GM21423 (cell line): ENCODE data around the gene STIP1.

ENCODE experiments used
- ATAC-seq: cut with Tn5 transposase; IDR thresholded peaks from one replicate; pipeline ENCODE4 v1.9.1; 2021; ENCODE audit warnings: mild to moderate bottlenecking, moderate library complexity; ENCODE audit not compliant: unreplicated experiment

The STIP1 gene

GRCh38 chr11:64185693-64186491 is at the start of gene STIP1:
STIP1 (plus strand) TSS chr11:64186171; CDS start chr11:64186262, 91 bp downstream.
- peak; percentile 83 for ATAC-seq

DNA sequence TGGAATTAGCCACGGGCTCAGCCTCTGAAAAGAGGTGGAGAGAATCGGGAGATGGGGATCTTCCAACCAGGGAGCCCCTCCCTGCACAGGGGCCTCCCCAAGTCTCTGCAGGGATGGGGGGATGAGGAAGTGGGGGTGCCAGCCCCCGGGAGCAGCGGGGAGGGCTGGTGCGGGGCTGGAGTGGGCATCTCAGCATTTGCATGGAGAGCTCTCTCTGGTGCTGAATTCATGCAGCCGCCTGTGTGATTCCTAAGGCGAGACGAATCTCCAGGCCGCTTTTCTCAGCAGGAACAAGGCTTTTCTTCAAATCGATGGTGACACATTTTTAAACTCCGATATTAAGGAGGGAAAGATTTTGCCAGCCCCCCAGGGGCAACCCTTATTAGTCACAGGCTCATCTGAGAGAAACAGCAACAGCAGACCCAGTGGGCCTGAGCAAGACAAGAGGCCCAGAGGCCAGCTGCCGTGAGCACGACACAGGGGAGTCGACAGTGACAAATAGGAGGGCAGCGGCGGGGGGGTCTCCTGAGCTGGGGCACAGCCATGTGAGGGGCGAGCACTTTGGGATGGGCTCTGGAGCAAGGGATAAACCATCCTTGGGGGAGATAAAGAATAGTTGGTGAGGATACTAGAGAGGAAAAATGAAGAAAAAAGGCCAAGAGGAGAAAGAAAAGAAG is 49.1 kb upstream of the STIP1 start:
- ATAC-seq = no peak

DNA sequence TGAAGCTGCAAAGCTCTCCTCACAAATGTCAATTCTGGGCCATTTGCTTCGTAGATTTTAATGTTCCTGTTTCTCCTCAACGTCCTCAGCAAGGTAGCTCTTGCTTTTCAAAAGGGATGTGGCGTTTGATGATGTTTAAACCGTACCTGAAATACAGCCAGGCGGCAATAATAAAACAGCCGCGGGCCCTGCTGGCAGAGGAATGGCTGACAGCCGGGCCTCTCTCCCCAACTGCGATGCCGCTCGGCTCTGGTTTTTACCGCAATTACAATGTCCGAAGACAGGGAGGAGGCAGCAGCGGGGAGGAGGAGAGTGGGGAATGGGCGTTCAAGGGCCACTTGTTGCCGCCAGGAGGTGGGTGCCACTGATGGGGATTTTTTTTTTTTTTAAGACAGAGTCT is 47.6 kb upstream of the STIP1 start:
- ATAC-seq = no peak

- ATAC-seq = no peak
These were observed 46.9 kb upstream of the STIP1 start for GRCh38 chr11:64139049-64139448.

DNA sequence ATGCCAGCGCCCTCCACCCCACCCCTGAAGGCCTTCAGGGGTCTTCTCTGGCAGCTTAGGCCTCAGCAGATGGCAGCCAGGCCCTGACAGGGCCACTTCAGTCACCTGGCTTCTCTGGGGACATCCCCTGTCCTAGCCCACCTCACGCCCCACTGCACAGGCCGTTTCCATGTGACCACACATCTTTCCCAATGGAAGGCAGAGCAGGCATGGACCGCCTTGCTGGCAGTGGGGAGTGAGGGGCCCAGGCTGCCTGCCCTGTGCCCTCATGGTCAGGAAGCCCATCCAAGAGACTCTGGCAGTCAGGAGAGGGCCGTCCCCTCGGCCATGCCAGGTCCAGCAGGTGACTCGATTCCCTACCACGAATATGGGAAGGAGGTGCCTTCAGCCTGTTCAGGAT is 45.9 kb upstream of the STIP1 start:
- ATAC-seq = no peak

- no peak for ATAC-seq
These were observed 44.7 kb upstream of the STIP1 start for GRCh38 chr11:64141081-64141783.

DNA sequence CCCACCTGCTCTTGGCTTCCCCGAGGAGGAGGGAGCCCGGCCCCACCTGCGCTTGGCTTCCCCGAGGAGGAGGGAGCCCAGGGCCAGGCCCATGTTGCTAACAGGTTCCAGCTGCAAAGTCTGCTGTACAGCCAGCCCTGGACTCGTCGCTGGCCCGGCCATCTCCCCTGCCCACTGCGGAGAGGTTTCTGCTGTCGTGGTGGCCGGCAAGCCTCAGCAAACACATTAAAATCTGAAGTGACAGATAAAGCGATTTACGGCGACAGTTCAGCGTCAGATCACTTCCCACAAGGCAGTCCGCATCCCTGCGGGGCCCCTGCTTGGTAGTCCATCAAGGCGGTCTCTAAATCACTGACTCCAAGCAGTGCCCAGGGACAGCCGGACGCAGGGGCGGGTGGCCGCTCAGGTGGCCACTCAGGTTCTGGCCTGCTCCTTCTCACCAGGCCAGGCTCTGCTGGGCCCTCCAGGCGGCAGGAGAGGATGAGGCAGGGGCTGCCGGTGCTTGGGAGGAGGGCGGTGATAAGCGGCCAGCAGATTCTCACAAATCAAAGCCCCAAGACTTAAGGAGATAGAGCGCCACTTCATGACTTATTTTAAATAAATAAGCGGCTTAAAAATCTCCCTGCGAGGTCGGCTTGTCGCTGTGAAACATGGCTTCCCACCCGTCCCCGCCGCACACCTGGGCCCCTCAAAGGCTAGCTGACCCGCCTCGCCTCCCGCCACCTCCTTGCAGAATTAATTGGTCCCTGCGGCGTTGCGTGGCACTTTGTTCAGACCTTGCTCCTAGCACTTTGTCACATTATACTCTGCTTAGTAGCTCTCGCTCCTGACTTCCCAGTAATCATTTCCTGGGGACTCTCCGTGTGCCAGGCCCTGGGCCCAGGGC is 41.1 kb upstream of the STIP1 start:
- no peak for ATAC-seq

DNA sequence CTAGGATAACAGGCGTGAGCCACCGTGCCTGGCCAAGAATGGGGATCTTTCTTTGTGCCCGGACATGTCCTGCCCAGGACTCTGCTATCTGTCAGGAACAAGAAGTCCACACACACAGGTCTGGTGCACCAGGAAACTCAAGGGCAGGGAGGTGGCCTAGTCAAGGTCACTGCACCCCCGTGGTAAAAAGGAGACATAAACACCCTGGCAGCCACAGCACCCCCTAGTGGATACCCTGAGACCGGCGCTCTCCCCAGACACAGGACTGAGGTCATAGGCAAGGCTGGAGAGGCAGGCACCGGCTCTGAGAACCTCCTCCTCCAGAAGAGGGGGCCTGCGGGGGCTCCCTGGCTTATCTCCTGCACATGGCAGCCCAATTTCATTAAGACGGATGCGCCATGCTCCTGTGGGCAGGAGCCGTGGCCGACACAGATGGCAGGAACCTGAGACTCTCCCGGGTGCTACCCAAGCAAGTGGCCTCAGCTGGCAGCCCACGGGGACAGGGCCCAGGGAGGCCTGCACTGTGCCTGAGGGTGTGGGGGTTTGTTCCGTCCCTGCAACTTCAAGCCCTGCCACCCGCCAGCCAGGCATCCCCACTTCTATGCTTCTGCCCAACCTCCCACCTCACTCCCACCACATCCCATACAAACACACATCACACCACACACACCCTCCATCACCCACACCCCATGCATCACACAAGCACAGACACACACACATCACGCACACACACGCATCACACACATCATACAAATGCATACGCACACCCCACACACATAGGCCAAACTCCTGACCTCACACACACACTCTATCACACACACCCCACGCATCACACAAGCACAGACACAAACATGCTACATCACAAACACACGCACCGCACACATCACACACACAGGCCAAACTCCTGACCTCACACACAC is 39.7 kb upstream of the STIP1 start:
- ATAC-seq = no peak

- ATAC-seq = no peak
These were observed 37.6 kb upstream of the STIP1 start for GRCh38 chr11:64148226-64148916.

GRCh38 chr11:64148917-64149617 is 36.9 kb upstream of the STIP1 start:
- no peak for ATAC-seq

GRCh38 chr11:64150051-64150450 is 35.9 kb upstream of the STIP1 start:
- ATAC-seq = no peak

DNA sequence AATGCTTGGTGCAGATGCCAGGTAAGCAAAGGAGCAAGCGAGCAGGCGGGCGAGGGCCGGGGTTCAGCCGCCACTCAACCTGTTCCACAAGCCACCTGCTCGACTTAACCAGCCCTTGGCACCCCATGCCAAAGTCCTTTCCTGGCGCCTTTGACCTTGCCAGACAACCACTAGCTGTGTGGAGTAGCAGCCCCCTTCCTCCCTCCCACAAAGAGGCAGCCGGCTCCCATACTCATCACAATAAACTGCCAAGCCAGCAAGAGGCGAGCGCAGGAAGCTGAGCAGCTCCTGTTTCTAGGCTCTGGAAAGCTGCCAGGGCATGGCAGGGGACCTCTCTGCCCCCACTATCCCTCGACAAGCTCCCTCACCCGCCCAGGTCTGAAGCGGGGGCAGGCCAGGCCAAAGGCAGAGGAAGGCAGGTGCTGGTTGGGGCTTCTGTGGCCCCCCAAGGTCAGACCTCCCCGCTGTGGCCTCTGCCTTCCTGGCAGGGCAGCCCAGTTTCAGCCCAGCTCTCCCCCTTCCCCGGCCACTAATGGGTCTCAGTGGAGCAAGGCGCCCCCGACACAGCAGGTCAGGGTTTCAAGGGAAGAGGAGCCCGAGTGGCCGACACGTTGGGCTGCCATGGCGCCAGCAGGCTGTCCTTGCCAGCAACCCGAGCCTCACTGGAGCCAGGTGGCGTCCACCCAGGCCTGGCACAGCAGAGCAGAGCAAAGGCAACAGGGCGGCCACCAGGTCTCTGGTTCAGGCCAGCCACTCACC is 35.3 kb upstream of the STIP1 start:
- no peak for ATAC-seq

DNA sequence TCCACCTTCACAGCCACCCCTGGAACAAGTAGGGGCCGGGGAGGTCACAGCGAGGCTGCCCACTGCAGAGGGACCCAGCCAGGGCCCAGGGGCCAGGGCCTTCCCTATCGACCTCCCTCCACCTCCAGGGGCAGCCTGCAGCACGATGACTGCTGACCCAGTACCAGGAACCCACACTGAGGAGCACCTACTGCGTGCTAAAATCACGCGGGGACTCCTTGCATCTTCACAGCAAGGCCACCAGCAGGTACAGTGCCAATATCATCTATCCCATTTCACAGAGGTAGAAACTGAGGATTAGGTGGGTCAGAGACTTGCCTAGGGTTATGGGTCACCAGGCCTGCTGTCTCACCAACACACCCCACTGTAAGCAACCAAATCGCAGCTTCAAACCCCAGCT is 34.6 kb upstream of the STIP1 start:
- ATAC-seq = no peak

DNA sequence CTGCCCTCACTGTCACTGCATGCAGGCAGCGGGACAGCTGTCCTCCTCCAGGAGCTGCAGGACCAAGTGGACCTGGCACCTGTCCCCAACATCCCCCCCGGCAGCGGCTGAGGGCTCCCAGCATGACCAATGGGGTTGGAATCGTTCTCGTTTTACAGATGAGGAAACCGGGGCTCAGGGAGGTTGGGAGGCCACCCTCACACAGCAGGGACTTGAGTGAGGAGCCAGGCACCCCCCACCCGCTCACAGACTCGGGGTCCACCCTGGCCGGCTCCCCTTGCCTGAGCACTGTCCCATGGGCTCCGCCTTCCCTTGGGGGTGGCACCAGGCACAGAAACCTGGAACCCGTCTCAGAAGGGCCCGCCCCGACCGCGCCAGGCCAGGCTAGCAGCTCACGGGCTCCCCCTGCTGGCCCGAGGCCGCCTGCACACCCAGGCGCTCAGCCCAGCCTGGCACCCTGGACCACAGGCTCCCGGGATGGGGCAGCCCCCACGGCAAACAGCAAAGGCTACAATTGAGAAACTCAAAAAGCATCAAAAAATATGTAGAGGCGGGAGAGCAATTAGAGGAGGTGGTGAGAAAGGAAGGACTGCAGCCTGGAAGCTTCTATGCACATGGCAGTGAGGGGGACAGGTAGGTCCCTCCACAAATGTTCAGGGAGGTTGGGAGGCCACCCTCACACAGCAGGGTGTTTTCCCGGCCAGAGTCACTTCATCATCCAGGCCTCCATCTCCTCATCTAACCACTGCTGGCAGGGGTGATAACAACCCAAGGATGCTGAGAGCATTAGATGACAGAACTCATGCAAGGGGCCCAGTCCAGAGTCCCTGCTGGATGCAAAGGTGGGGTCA is 32.9 kb upstream of the STIP1 start:
- ATAC-seq = peak; percentile 60

GRCh38 chr11:64153812-64154211 is 32.2 kb upstream of the STIP1 start:
- ATAC-seq = no peak

DNA sequence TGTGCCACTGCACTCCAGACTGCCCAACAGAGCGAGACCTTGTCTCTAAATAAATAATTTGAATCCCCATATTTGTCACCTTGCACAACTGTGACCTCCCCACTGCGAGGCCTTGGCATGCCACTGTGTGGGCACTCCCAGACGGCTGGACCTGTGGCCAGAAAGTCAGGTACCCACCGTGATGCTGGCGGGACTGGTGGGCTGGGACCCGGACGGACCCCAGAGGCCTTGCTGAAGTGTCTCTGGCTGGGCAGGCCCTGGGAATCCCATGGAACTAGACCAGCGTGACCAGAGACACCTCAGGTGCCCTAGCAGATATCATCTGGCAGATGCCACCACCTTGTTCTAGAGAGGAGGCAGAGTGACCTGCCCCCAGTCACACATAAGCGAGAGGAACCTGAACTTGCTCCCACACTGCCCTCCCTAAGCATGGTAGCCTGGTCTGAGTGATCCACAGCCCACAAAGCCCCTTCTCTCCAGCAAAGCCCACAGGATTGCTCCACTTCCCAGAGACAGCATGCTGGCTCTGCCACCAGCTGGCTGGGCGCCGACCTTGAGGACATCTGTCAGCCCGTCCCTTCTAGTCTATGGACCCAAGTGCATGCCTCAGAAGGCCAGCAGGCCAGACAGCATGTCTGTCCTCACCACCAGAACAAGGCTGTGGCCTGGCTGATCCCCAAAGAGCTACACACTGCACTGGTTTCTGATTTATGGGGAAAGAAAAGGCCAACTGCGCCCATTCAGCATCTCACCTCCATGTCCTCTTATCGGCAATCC is 29.5 kb upstream of the STIP1 start:
- no peak for ATAC-seq
